ENCODE results near the gene TRAF6.
A peak's percentile ranks its signal among the peaks of the same experiment; 100 is the strongest.

Gene TRAF6

DNA sequence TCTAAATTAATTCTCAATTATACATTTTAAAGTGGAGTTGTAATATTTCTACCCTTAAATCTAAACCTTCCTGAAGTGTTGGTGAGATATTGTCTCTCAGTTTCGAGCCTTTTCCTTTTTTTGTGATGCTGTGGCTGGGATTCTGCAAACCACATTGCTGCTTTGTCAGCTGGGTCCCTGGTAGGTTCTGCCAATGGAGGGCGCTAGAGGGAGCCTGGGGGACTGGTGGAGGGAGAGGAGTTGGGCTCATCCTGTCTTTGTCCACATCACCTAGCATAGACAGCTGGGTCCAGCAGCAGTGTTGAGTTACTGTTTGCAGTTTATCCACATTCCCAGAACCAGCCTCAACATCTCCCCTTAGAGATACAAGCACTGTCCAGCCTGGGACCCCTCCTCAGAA, 41.0 kb downstream of the TRAF6 start:
- no peak overlapping the region for H3K4me3 ChIP-seq (ENCODE audit: control insufficient read depth, low read depth, low read length)
- TF ChIP-seq, protein P1, sequence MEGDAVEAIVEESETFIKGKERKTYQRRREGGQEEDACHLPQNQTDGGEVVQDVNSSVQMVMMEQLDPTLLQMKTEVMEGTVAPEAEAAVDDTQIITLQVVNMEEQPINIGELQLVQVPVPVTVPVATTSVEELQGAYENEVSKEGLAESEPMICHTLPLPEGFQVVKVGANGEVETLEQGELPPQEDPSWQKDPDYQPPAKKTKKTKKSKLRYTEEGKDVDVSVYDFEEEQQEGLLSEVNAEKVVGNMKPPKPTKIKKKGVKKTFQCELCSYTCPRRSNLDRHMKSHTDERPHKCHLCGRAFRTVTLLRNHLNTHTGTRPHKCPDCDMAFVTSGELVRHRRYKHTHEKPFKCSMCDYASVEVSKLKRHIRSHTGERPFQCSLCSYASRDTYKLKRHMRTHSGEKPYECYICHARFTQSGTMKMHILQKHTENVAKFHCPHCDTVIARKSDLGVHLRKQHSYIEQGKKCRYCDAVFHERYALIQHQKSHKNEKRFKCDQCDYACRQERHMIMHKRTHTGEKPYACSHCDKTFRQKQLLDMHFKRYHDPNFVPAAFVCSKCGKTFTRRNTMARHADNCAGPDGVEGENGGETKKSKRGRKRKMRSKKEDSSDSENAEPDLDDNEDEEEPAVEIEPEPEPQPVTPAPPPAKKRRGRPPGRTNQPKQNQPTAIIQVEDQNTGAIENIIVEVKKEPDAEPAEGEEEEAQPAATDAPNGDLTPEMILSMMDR (conservative IDR thresholded peaks at IDR 0.05; ENCODE audit: control insufficient read depth, insufficient read depth, low read depth, low read length): peak; percentile 46
- DNase-seq (ENCODE audit: low read depth): peak; percentile 14

DNA sequence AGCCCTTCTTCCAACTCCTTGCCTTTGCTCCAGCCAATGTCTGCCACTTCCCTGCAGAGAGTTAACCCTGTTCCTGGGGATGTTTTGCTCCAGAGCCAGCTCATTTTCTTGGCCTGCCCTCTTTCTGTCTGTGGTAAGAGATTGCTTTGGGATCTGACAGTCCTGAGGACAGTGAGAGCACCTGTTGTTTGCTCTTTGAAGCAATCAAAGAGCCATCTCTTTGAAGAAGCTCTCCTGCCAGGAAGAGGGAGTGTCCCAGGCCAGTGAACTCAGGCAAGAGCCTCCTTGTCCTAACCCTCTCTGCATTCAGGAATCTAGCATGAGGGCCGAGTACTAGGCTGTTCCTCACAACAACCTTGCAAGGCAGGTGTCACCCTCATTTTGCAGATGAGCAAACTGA, 42.2 kb downstream of the TRAF6 start:
- TF ChIP-seq, protein P1 (conservative IDR thresholded peaks at IDR 0.05; ENCODE audit: control insufficient read depth, insufficient read depth, low read depth, low read length): no peak
- no peak for DNase-seq (ENCODE audit: low read depth)
- no peak overlapping the region for H3K4me3 ChIP-seq (ENCODE audit: control insufficient read depth, low read depth, low read length)

DNA sequence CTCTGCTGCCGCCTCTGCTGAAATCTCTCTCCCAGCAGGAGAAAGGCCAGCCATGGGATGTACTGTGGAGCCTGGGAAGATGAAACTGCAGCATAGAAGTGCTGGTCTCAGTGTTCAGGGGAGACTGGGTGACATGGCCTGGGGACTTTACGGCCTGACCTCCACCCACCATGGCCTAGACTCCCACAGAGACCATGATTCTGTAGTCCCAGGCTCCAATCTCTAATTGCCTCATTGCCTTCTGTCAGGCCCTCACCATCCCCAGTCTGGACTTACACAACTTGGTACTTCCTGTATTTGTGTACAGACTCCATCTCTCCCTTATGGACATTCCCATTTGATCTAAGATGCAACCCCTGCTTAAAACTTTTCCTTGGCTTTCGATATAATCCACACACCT, 43.1 kb downstream of the TRAF6 start:
- TF ChIP-seq, protein P1 (conservative IDR thresholded peaks at IDR 0.05; ENCODE audit: control insufficient read depth, insufficient read depth, low read depth, low read length): no peak
- no peak overlapping the region for H3K4me3 ChIP-seq (ENCODE audit: control insufficient read depth, low read depth, low read length)
- no peak for DNase-seq (ENCODE audit: low read depth)

DNA sequence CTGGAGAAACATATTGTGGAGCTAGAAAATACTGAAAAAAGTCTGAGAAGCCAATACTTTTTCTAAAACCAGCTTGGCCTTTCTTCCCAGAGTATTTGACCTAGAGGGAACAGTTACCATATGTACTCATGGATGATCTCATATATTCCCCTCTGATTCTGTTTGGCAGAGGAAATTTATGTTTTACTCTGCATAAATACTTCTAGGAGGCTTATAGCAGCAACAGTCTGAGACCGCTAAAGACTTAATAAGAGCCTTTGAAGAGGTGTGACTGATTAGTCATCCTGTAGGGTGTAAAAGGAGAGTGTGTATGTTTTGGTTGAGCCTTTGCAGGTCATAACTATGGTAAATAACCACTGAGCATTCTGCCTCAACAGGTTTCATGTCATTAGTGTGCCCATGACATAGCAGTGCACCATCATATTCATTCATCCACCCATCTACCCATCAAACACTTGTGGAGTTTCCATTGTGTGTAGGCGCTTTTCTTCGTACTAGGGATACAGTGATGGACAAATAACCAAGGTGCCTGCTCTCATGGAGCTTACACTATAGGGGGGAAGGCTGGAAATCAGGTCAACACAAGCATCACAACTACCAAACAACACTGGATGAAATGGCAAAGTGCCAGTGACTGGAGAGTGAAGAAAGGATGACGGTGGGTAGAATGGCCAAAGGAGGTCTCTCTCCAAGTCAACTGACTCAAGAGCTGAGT, 44.5 kb downstream of the TRAF6 start:
- TF ChIP-seq, protein P1 (conservative IDR thresholded peaks at IDR 0.05; ENCODE audit: control insufficient read depth, insufficient read depth, low read depth, low read length): no peak
- peak; percentile 24 for DNase-seq (ENCODE audit: low read depth)

DNA sequence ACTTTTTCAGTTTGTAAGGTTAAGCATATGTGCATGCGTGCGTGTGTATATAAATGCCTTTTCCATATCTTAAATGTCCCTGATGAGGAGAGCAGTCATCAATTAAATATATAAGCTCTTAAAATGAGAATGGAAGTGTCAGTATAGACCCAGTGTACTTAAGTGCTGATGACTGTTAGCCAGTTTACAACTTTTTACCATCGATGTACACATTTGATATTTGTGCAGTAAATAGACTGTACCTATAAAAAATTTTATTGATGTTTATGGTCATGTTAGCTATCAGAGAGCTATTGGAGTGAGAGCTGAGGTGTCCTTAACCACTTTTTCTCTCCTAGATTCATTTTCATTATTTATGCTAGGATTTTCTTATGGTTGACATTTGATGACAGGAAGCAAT, 45.4 kb downstream of the TRAF6 start:
- DNase-seq (ENCODE audit: low read depth): no peak
- no peak overlapping the region for H3K4me3 ChIP-seq (ENCODE audit: control insufficient read depth, low read depth, low read length)
- TF ChIP-seq, protein P1 (conservative IDR thresholded peaks at IDR 0.05; ENCODE audit: control insufficient read depth, insufficient read depth, low read depth, low read length): no peak

More for the DNA sequence above, 44.5 kb downstream of the TRAF6 start:
- H3K4me3 ChIP-seq (ENCODE audit: control insufficient read depth, low read depth, low read length): no peak overlapping the region

DNA sequence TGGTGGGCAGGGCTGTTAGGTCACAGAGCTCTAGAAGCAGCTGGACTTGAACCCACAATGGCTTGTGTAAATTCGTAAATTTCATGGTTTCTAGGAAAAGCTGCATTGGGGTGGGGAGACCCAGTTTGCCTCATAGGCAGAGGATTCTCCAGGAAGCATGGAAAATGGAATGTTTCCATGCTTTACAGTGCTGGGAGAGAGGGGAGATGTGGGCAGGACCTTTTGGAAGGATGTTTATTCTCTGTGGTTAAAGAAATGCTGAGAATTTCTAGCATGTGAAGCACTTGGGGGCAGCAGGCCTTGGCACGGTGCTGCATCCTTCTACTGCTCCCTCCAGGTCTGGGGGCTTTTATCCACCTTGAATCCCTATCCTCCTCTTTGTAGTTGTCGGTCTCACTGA, 46.3 kb downstream of the TRAF6 start:
- H3K4me3 ChIP-seq (ENCODE audit: control insufficient read depth, low read depth, low read length): no peak overlapping the region
- TF ChIP-seq, protein P1 (conservative IDR thresholded peaks at IDR 0.05; ENCODE audit: control insufficient read depth, insufficient read depth, low read depth, low read length): no peak
- no peak for DNase-seq (ENCODE audit: low read depth)
